DOHH2 (cell line): ENCODE results near the gene LOXL1.

Experiments
- EZH2phosphoT487 ChIP-seq: fragments of 200-600 bp; sonication (generic); IDR thresholded peaks from 2 replicates; pipeline ENCODE4 v1.6.1; 2017; ENCODE audit warnings: borderline replicate concordance, mild to moderate bottlenecking, antibody characterized with exemption, low read length, moderate library complexity, mixed read lengths
- TF ChIP-seq, protein P1 (sequence below): fragments of 200-600 bp; sonication (generic); IDR thresholded peaks from one replicate; pipeline ENCODE4 v1.5.1; 2014; ENCODE audit warnings: antibody characterized with exemption, mild to moderate bottlenecking, low read depth, low read length; ENCODE audit not compliant: poor library complexity, severe bottlenecking

DNA sequence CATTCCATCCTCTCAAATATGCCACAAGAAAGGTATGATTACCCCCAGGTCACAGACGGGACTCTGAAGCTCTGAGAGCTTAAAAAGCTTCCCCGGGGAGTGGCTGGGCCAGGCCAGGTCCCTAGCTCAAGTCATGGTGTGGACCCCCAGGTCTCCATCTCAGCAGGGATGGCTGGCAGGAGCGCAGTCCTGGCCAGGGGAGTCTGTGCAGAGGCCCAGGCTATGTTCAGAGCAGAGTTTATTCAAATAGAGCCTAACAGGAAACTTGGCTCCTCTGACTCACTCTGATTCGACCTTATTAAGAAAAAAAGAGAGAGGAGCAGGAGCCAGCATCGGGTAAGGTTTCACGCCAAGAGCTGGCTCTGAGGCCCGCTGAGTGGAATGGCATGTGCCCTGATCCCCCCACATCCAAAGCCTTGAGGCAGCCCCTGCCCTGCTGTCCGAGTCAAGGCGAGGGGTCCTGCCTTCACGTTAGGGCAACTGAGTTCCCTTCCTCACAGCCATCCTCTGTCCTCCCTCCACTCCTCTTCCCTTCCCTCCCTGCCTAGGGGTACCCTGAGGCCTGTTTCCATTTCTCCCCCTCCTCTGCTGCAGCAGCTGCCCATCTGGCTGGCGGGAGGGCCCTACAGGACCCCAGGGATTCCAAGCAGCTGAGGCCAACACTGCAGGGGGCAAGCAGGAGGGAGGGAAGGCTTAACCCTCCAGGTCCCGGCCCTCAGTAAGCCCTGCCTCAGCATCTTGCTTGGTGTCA is 1.9 kb upstream of the LOXL1 start:
- TF ChIP-seq, protein P1, sequence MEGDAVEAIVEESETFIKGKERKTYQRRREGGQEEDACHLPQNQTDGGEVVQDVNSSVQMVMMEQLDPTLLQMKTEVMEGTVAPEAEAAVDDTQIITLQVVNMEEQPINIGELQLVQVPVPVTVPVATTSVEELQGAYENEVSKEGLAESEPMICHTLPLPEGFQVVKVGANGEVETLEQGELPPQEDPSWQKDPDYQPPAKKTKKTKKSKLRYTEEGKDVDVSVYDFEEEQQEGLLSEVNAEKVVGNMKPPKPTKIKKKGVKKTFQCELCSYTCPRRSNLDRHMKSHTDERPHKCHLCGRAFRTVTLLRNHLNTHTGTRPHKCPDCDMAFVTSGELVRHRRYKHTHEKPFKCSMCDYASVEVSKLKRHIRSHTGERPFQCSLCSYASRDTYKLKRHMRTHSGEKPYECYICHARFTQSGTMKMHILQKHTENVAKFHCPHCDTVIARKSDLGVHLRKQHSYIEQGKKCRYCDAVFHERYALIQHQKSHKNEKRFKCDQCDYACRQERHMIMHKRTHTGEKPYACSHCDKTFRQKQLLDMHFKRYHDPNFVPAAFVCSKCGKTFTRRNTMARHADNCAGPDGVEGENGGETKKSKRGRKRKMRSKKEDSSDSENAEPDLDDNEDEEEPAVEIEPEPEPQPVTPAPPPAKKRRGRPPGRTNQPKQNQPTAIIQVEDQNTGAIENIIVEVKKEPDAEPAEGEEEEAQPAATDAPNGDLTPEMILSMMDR: no peak
- TF ChIP-seq EZH2phosphoT487: no peak
